GM20000 (cell line): ENCODE measurements around the gene FGF9.

Experiments used
- DNase-seq: peaks from one replicate; pipeline ENCODE4 v3.0.0; 2012; ENCODE audit warnings: low spot score
- TF ChIP-seq, protein P1 (sequence below): IDR thresholded peaks from 2 replicates; pipeline ENCODE4 v1.5.1; 2012; ENCODE audit warnings: mild to moderate bottlenecking, control low read depth; ENCODE audit errors: extremely low read depth, missing control alignments

FGF9 gene

GRCh38 chr13:21670883-21671619 is at the start of gene FGF9:
TSS of gene FGF9 (plus strand) at chr13:21671073. CDS start at chr13:21671913, 840 bp downstream.
- peak; percentile 94 for DNase-seq
- TF ChIP-seq, protein P1, sequence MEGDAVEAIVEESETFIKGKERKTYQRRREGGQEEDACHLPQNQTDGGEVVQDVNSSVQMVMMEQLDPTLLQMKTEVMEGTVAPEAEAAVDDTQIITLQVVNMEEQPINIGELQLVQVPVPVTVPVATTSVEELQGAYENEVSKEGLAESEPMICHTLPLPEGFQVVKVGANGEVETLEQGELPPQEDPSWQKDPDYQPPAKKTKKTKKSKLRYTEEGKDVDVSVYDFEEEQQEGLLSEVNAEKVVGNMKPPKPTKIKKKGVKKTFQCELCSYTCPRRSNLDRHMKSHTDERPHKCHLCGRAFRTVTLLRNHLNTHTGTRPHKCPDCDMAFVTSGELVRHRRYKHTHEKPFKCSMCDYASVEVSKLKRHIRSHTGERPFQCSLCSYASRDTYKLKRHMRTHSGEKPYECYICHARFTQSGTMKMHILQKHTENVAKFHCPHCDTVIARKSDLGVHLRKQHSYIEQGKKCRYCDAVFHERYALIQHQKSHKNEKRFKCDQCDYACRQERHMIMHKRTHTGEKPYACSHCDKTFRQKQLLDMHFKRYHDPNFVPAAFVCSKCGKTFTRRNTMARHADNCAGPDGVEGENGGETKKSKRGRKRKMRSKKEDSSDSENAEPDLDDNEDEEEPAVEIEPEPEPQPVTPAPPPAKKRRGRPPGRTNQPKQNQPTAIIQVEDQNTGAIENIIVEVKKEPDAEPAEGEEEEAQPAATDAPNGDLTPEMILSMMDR = no peak

GRCh38 chr13:21625366-21625765 is 45.5 kb upstream of the FGF9 start:
- peak; percentile 52 for DNase-seq
- TF ChIP-seq, protein P1 = no peak

GRCh38 chr13:21632196-21632595 is 38.7 kb upstream of the FGF9 start:
- TF ChIP-seq, protein P1 = no peak
- DNase-seq = no peak

DNA sequence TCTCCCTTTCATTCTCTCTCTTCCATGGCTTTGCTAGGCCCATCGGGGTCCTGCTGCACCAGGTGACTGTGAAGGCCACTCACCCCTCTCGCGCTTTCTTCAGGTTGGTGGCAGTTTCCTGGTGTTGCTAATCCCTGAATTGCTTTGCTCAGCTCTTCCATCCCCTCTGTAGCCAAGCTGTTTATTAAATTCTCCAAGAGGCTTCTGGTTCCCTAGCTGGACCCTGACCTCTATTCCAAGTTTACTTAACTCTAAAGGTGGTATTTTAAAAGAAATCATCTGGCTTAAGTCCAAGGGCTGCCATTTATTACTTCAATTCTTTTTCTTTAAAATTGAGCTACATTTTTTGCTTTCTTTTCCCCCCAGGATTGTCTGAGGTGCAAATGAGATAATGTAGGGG is 34.2 kb upstream of the FGF9 start:
- TF ChIP-seq, protein P1 = no peak
- DNase-seq = no peak

- DNase-seq = no peak
- TF ChIP-seq, protein P1 = no peak
These were observed 33.6 kb upstream of the FGF9 start for GRCh38 chr13:21637296-21637695.

GRCh38 chr13:21638319-21639282 is 32.3 kb upstream of the FGF9 start:
- TF ChIP-seq, protein P1 = peak; percentile 46
- peak; percentile 47 for DNase-seq

GRCh38 chr13:21639561-21639960 is 31.3 kb upstream of the FGF9 start:
- TF ChIP-seq, protein P1 = no peak
- DNase-seq = no peak
